ENCODE results near the gene SCN2B.

SCN2B gene

DNA sequence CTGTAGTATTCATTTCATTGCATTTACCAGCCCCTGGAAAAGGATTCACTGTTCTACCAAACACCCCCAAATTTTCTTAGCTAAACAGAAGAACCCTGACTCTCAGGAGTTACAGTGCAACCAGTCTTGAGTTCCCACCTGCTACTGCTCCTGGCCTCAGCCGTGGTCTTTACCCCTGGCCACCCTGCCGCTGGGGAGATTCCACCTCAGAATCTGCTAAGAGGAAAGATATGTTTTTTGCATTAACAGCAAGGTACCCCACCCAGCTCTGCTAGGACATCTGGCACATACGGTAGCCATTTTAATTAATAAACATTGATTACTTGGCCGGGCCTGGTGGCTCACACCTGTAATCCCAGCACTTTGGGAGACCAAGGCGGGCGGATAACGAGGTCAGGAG, 39.3 kb upstream of the SCN2B start (continued):
- TF ChIP-seq KLF8 (tag by site-specific recombination; IDR thresholded peaks at IDR 0.05) (no peak), ZNF19 (tag by site-specific recombination; IDR thresholded peaks at IDR 0.05; ENCODE audit: low read depth) (no peak), ZNF777 (tag by site-specific recombination; IDR thresholded peaks at IDR 0.05; ENCODE audit: borderline replicate concordance) (no peak), ZSCAN5A (tag by site-specific recombination; IDR thresholded peaks at IDR 0.05) (no peak), YY1 (tag by site-specific recombination; IDR thresholded peaks at IDR 0.05) (no peak), ZFP69B (tag by site-specific recombination; IDR thresholded peaks at IDR 0.05) (no peak), ZNF121 (tag by site-specific recombination; IDR thresholded peaks at IDR 0.05) (no peak), ZNF112 (tag by site-specific recombination; IDR thresholded peaks at IDR 0.05) (no peak), ELK4 (IDR thresholded peaks at IDR 0.05; ENCODE audit: borderline replicate concordance, low read depth, low read length) (no peak), ZNF558 (tag by site-specific recombination; IDR thresholded peaks at IDR 0.05) (no peak)

GRCh38 chr11:118215262-118215661, 38.8 kb upstream of the SCN2B start:
- H3K4me3 ChIP-seq (ENCODE audit: low read depth, low read length) = no peak overlapping the region
- no peaks in the 10 kb centered on the region for H3K36me3 ChIP-seq (ENCODE audit: control insufficient read depth in 2 of 2, insufficient read depth in 1 of 2, low read length in 2 of 2)
- POLR2A ChIA-PET = no interaction called here
- H3K4me1 ChIP-seq (ENCODE audit: control insufficient read depth, insufficient read depth, low read length) = no peaks in the 10 kb centered on the region
- H3K9me3 ChIP-seq (ENCODE audit: control insufficient read depth, insufficient read depth, low read depth, low read length) = no peaks in the 10 kb centered on the region
- CTCF ChIA-PET = interaction anchor here (4.7 kb wide), 1 partner anchor 16 kb away, joined by 30 read pairs; no protein-coding TSS in a partner anchor
- TF ChIP-seq IKZF3 (tag by site-specific recombination; IDR thresholded peaks at IDR 0.05) (no peak), ZNF629 (tag by site-specific recombination; IDR thresholded peaks at IDR 0.05) (no peak), ZNF621 (tag by site-specific recombination; IDR thresholded peaks at IDR 0.05) (no peak), ZIC2 (tag by site-specific recombination; IDR thresholded peaks at IDR 0.05) (no peak), ZNF558 (tag by site-specific recombination; IDR thresholded peaks at IDR 0.05) (no peak), SCRT2 (tag by site-specific recombination; IDR thresholded peaks at IDR 0.05) (no peak), ZNF133 (tag by site-specific recombination; IDR thresholded peaks at IDR 0.05) (no peak), YY2 (tag by site-specific recombination; IDR thresholded peaks at IDR 0.05) (no peak), ZNF518A (tag by site-specific recombination; conservative IDR thresholded peaks at IDR 0.05; ENCODE audit: low read depth) (no peak), ZFP3 (tag by site-specific recombination; IDR thresholded peaks at IDR 0.05; ENCODE audit: low read depth) (no peak), ZFP41 (tag by site-specific recombination; IDR thresholded peaks at IDR 0.05; ENCODE audit: borderline replicate concordance) (no peak), ELK4 (IDR thresholded peaks at IDR 0.05; ENCODE audit: borderline replicate concordance, low read depth, low read length) (no peak), ZNF416 (tag by site-specific recombination; IDR thresholded peaks at IDR 0.05) (no peak), ZNF777 (tag by site-specific recombination; IDR thresholded peaks at IDR 0.05; ENCODE audit: borderline replicate concordance) (no peak), ZBTB7A (tag by site-specific recombination; IDR thresholded peaks at IDR 0.05; ENCODE audit: low read depth) (no peak)
- TF ChIP-seq, protein P1, sequence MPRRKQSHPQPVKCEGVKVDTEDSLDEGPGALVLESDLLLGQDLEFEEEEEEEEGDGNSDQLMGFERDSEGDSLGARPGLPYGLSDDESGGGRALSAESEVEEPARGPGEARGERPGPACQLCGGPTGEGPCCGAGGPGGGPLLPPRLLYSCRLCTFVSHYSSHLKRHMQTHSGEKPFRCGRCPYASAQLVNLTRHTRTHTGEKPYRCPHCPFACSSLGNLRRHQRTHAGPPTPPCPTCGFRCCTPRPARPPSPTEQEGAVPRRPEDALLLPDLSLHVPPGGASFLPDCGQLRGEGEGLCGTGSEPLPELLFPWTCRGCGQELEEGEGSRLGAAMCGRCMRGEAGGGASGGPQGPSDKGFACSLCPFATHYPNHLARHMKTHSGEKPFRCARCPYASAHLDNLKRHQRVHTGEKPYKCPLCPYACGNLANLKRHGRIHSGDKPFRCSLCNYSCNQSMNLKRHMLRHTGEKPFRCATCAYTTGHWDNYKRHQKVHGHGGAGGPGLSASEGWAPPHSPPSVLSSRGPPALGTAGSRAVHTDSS (tag by site-specific recombination; IDR thresholded peaks at IDR 0.05) = no peak
- TF ChIP-seq, protein P2, sequence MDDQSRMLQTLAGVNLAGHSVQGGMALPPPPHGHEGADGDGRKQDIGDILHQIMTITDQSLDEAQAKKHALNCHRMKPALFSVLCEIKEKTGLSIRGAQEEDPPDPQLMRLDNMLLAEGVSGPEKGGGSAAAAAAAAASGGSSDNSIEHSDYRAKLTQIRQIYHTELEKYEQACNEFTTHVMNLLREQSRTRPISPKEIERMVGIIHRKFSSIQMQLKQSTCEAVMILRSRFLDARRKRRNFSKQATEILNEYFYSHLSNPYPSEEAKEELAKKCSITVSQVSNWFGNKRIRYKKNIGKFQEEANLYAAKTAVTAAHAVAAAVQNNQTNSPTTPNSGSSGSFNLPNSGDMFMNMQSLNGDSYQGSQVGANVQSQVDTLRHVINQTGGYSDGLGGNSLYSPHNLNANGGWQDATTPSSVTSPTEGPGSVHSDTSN (CRISPR knock-in tag; IDR thresholded peaks at IDR 0.05) = no peak
- no peak overlapping the region for H3K27ac ChIP-seq (ENCODE audit: extremely low read depth, low read depth, low read length)

All from HEK293 (cell line).